SU-DHL-6 (cell line): ENCODE measurements around the gene LYSMD4.

Experiments used
- CTCF ChIP-seq: fragments of 200-600 bp; sonication (generic); IDR thresholded peaks from one replicate; pipeline ENCODE4 v1.5.1; 2017; ENCODE audit warnings: antibody characterized with exemption, mild to moderate bottlenecking, low read length, moderate library complexity; ENCODE audit not compliant: insufficient read depth, poor library complexity, severe bottlenecking
- EZH2phosphoT487 ChIP-seq: fragments of 200-600 bp; sonication (generic), shearing (Covaris generic); conservative IDR thresholded peaks from 2 replicates; pipeline ENCODE4 v1.6.1; 2018; ENCODE audit warnings: mild to moderate bottlenecking, antibody characterized with exemption, low read length, moderate library complexity, mixed read lengths

- TF ChIP-seq CTCF (no peak), EZH2phosphoT487 (no peak)
These were observed 30.2 kb downstream of the LYSMD4 start for GRCh38 chr15:99702895-99703602.
